ENCODE results near the gene OR8K5.
"Not testable (repeated sequence)": the region's sequence is repeated elsewhere in the genome, so short reads cannot be mapped to it uniquely, and the experiment has no call there.

OR8K5 gene

GRCh38 chr11:56151376-56151775 is 8.7 kb downstream of the OR8K5 start:
- no peaks in the 10 kb centered on the region for H3K27me3 ChIP-seq (ENCODE audit: insufficient read depth, poor library complexity, severe bottlenecking)
- no peak for TF ChIP-seq REST (IDR thresholded peaks at IDR 0.05; ENCODE audit: insufficient replicate concordance, low read depth)
- no peak for TF ChIP-seq SPI1 (IDR thresholded peaks at IDR 0.05; ENCODE audit: borderline replicate concordance, low read depth)
- TF ChIP-seq POLR2AphosphoS5 (IDR thresholded peaks at IDR 0.05; ENCODE audit: low read depth): no peak
- TF ChIP-seq, protein P1, sequence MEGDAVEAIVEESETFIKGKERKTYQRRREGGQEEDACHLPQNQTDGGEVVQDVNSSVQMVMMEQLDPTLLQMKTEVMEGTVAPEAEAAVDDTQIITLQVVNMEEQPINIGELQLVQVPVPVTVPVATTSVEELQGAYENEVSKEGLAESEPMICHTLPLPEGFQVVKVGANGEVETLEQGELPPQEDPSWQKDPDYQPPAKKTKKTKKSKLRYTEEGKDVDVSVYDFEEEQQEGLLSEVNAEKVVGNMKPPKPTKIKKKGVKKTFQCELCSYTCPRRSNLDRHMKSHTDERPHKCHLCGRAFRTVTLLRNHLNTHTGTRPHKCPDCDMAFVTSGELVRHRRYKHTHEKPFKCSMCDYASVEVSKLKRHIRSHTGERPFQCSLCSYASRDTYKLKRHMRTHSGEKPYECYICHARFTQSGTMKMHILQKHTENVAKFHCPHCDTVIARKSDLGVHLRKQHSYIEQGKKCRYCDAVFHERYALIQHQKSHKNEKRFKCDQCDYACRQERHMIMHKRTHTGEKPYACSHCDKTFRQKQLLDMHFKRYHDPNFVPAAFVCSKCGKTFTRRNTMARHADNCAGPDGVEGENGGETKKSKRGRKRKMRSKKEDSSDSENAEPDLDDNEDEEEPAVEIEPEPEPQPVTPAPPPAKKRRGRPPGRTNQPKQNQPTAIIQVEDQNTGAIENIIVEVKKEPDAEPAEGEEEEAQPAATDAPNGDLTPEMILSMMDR (IDR thresholded peaks at IDR 0.05; ENCODE audit: insufficient read depth, low read length): no peak
- no peak for TF ChIP-seq GABPA (IDR thresholded peaks at IDR 0.05; ENCODE audit: low read depth)
- no peak overlapping the region for H3K4me3 ChIP-seq (replicated peaks; ENCODE audit: insufficient read depth, low read length)
- DNase-seq (ENCODE audit: low read depth in 1 of 2, low spot score in 1 of 2): no peak
- H3K27ac ChIP-seq (replicated peaks): no peak overlapping the region

- H3K4me3 ChIP-seq (replicated peaks; ENCODE audit: insufficient read depth, low read length); DNase-seq (ENCODE audit: low read depth in 1 of 2, low spot score in 1 of 2); H3K27ac ChIP-seq (replicated peaks); H3K27me3 ChIP-seq (ENCODE audit: insufficient read depth, poor library complexity, severe bottlenecking): not testable (repeated sequence)
These were observed 16.4 kb downstream of the OR8K5 start for GRCh38 chr11:56143681-56144080.

DNA sequence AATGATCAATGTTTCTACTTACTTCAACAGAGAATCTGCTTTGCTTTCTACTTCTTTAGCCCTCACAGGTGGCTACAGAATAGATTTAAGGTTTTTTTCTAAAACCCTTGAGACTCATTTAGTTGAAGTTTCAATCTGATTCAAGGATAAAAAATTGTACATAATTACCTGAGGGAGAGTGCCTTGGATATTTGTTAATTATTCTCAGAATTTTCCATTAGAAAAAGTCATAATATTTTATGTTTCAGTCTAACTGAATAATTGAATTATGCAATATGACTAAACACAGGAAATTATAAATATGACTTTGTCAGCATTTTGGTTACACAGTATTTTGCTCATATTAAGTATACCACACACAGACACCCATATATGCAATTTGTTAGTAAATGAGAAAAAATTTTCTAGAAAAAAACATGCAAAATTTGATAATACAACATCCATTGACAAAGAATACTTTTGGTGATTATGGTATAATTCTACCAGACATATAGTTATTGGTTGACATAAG is 19.9 kb downstream of the OR8K5 start, which contains the start of gene OR8J3:
Gene OR8J3, minus strand, starts transcription at position 51 of the 511 bp plus-strand sequence. CDS start 2,483 bp downstream, outside the sequence.
- TF ChIP-seq POLR2AphosphoS5 (IDR thresholded peaks at IDR 0.05; ENCODE audit: low read depth) (no peak), GABPA (IDR thresholded peaks at IDR 0.05; ENCODE audit: low read depth) (no peak), SPI1 (IDR thresholded peaks at IDR 0.05; ENCODE audit: borderline replicate concordance, low read depth) (no peak), REST (IDR thresholded peaks at IDR 0.05; ENCODE audit: insufficient replicate concordance, low read depth) (no peak)
- TF ChIP-seq, protein P1 (IDR thresholded peaks at IDR 0.05; ENCODE audit: insufficient read depth, low read length): no peak
- DNase-seq (ENCODE audit: low read depth in 1 of 2, low spot score in 1 of 2): no peak
- Histone ChIP-seq H3K27ac (replicated peaks) (no peak within 1 kb of the TSS), H3K4me3 (replicated peaks; ENCODE audit: insufficient read depth, low read length) (no peak within 1 kb of the TSS), H3K27me3 (ENCODE audit: insufficient read depth, poor library complexity, severe bottlenecking) (no peaks in the 10 kb centered on the region)

DNA sequence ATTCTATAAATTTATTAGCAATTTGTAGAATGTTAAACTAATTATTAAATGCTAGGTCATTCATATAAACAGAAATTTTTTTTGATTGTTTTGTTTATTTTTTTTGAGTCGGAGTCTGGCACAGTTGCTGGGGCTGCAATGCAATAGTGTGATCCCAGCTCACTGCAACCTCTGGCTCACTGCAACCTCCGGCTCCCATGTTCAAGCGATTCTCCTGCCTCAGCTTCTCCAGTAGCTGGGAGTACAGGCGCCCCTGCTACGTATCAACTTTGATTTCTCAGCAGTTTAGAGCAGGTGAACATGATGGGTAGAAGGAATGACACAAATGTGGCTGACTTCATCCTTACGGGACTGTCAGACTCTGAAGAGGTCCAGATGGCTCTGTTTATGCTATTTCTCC is 38.0 kb downstream of the OR8K5 start, which contains the start of gene OR8H3:
Gene OR8H3, plus strand, starts transcription at position 301 of the 400 bp plus-strand sequence. Its CDS starts 0 bp downstream, at position 301.
- H3K4me3 ChIP-seq (replicated peaks; ENCODE audit: insufficient read depth, low read length): no peak within 1 kb of the TSS
- no peak for DNase-seq (ENCODE audit: low read depth in 1 of 2, low spot score in 1 of 2)
- no peak for TF ChIP-seq POLR2AphosphoS5 (IDR thresholded peaks at IDR 0.05; ENCODE audit: low read depth)
- TF ChIP-seq GABPA (IDR thresholded peaks at IDR 0.05; ENCODE audit: low read depth): no peak
- no peak for TF ChIP-seq SPI1 (IDR thresholded peaks at IDR 0.05; ENCODE audit: borderline replicate concordance, low read depth)
- TF ChIP-seq, protein P1 (IDR thresholded peaks at IDR 0.05; ENCODE audit: insufficient read depth, low read length): no peak
- no peak for TF ChIP-seq REST (IDR thresholded peaks at IDR 0.05; ENCODE audit: insufficient replicate concordance, low read depth)
- no peak within 1 kb of the TSS for H3K27ac ChIP-seq (replicated peaks)
- H3K27me3 ChIP-seq (ENCODE audit: insufficient read depth, poor library complexity, severe bottlenecking): no peaks in the 10 kb centered on the region
